ENCODE results near the gene HIVEP3.

Gene HIVEP3

GRCh38 chr1:41780322-41780721, 138.4 kb downstream of the HIVEP3 start:
- H3K4me1 Mint-ChIP-seq, result peaks cover 33% of the 10 kb centered on the region
- no peak for TF ChIP-seq CTCF (IDR thresholded peaks at IDR 0.05; ENCODE audit: unreplicated experiment in 3 of 3)
- H3K27ac Mint-ChIP-seq, result no peak overlapping the region
- peaks cover 17% of the 10 kb centered on the region for H3K27me3 Mint-ChIP-seq (ENCODE audit: low read depth)
- H3K36me3 Mint-ChIP-seq (ENCODE audit: low read depth), result no peaks in the 10 kb centered on the region
- H3K9me3 Mint-ChIP-seq, result no peaks in the 10 kb centered on the region
- H3K4me3 Mint-ChIP-seq, result no peak overlapping the region

GRCh38 chr1:41779360-41779759, 139.4 kb downstream of the HIVEP3 start:
- Mint-ChIP-seq H3K27me3 (ENCODE audit: low read depth) (peaks cover 17% of the 10 kb centered on the region), H3K4me1 (peaks cover 24% of the 10 kb centered on the region), H3K9me3 (no peaks in the 10 kb centered on the region), H3K27ac (no peak overlapping the region), H3K4me3 (no peak overlapping the region), H3K36me3 (ENCODE audit: low read depth) (no peaks in the 10 kb centered on the region)
- peak in 1 of 3 experiments; percentile 23 for TF ChIP-seq CTCF (IDR thresholded peaks at IDR 0.05; ENCODE audit: unreplicated experiment in 3 of 3)

GRCh38 chr1:41777695-41778094, 141.0 kb downstream of the HIVEP3 start:
- Mint-ChIP-seq H3K9me3 (no peaks in the 10 kb centered on the region), H3K4me3 (no peak overlapping the region), H3K27me3 (ENCODE audit: low read depth) (peaks cover 5% of the 10 kb centered on the region), H3K36me3 (ENCODE audit: low read depth) (no peaks in the 10 kb centered on the region), H3K27ac (no peak overlapping the region), H3K4me1 (peaks cover 10% of the 10 kb centered on the region)
- no peak for TF ChIP-seq CTCF (IDR thresholded peaks at IDR 0.05; ENCODE audit: unreplicated experiment in 3 of 3)

- Mint-ChIP-seq H3K36me3 (ENCODE audit: low read depth) (no peaks in the 10 kb centered on the region), H3K27ac (no peak overlapping the region), H3K4me3 (no peak overlapping the region), H3K27me3 (ENCODE audit: low read depth) (peaks cover 7% of the 10 kb centered on the region), H3K9me3 (no peaks in the 10 kb centered on the region), H3K4me1 (peaks cover 14% of the 10 kb centered on the region)
- no peak for TF ChIP-seq CTCF (IDR thresholded peaks at IDR 0.05; ENCODE audit: unreplicated experiment in 3 of 3)
These were observed 141.8 kb downstream of the HIVEP3 start for GRCh38 chr1:41776891-41777441.

GRCh38 chr1:41775956-41776585, 142.7 kb downstream of the HIVEP3 start:
- H3K27ac Mint-ChIP-seq, result no peak overlapping the region
- no peaks in the 10 kb centered on the region for H3K36me3 Mint-ChIP-seq (ENCODE audit: low read depth)
- peaks cover 21% of the 10 kb centered on the region for H3K4me1 Mint-ChIP-seq

More at GRCh38 chr1:41775956-41776585, 142.7 kb downstream of the HIVEP3 start:
- Mint-ChIP-seq H3K4me3 (no peak overlapping the region), H3K9me3 (no peaks in the 10 kb centered on the region), H3K27me3 (ENCODE audit: low read depth) (peaks cover 6% of the 10 kb centered on the region)
- TF ChIP-seq CTCF (IDR thresholded peaks at IDR 0.05; ENCODE audit: unreplicated experiment in 3 of 3), result no peak

Data from nephron (organoid).